Activated T-cell treated with anti-CD3 and anti-CD28 coated beads for 48 hours (primary cell): ENCODE results near the gene MPND.
A peak's percentile ranks its signal among the peaks of the same experiment; 100 is the strongest.

Experiments
- DNase-seq: peaks from one replicate; pipeline ENCODE4 v3.0.0-alpha.2; 2020; ENCODE audit warnings: low read depth

Gene MPND

DNA sequence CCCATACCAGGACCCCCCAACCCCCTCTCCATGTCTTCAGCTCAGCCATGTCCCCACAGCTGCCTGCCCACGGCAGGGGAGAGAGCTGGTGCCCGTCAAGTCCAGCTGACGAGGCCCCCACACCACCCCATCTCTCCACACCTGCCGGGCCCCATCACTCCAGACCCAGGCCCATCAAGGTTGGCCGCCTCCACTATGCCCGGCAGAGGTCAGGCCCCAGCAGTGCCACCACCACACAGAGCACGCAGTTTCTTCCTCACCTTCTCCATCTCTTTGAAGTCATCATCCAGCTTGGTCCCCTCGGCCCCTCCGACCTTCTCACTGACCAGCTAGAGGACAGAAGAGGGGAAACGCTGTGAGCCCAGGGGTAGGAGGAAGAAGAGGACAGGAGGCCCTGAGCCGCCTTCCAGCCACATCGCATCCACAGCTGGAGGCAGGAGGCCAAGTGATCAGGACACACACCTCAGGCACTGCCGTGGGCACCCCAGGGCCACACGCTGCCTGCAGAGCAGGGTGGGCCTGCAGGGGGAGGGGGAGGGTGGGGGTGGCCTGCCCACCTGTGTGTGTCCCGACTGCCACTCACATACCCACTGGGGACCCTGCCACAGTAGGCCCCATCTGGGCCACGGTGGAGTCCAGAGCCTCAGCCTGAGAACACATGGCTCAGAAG, 23.4 kb downstream of the MPND start:
- no peak for DNase-seq

DNA sequence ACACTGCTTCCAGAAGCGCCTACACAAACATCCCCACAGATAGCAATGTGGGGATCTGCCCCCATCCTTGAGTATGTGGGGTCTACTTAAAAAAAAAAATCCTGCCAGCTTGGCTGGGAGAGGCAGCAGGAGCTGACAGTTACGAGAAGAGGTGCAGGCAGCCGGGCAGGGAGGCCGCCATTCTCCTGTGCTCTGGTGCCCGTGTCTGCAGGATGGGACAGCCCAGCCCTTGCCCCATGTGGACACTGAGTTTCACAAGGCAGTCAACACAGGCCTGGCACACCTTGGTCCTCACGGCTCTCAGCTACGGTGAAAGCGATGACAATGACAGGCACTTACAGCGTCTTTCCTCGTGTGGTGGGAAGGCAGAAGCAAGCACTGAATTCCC, 24.0 kb downstream of the MPND start:
- DNase-seq: no peak

DNA sequence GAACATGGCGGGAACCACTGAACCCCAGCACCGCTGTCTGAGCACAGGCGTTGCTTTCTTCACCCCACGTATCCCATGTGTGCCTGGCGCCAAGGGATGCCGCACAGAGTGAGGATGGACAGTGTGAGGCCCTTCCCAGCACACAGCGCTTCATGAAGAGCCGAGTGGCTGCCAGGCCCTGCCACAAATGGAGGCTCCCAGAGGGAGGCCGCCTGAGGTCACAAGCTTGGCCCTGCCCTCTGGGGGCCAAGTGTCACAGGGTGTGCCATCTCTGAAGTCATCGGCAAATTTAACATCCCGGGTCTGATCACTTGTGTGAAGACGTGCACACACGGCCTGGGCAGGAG, 24.4 kb downstream of the MPND start:
- no peak for DNase-seq

DNA sequence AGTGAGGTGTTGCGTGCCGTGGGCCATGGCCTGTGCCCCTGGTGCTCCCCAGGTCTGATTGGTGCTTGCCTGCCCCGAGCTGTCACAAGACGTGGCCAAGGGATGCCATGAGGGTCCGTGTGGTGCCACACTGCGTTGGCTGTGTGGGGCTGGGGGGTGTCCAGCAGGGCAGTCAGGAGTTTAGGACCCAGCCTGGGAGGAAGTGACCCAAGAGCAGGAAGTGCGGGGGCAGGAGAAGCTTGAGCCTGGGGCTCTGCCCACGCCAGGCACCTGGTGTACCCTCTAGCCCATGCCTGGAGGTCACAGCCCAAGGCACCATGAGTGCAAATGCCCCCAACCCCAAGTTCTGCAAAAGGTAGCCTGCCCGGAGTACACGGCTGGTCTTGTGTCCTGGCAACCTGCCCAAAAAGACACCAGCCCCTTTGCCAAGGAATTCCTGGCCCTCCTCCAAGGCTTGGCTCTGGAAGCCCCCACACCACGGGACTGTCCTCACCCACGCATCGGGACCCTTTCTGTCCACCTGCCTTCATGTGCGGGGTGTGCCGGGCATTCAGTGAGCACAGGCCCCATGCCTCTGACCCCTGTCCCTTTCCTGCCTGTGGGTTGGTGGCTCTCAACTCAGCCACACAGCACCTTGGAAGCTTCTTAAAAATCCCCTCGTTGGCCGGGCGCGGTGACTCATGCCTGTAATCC, 24.9 kb downstream of the MPND start:
- no peak for DNase-seq

DNA sequence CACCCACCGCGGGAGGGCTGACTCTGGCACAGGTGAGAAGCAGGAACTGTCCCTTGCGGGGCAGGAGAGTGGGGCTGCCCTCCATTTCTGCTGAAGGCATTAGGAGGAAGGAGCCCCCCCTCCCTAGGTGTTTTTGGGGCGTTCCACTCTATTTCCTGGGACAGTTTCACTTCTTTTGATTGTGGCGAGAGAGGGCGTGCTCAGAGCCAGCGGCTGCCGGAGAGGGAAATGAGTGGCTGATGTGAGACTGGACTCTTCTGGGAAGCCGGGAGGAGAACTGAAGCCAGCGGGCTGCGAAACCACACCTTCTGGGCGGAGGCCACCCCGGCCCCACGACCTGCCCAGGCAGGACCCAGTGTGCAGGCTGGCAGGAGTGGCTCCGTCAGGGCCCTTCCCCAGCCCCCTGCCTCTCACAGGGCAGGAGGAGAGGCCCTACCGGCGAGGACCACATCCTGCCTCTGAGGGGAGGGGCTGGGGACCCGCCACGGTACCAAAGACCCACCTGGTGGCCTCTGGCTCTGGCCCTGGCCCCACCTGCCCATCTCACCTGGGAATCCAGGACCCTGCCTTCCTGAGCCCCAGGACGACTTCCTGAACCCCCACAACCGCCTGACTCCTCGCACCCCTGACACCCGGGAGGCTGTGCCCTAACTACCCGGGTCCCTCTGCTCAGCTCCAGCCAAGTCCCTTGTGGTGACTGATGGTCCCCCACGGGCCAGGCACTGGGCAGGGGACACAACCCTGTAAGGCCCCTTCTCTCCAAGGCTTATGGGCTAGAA, 25.9 kb downstream of the MPND start:
- peak; percentile 66 for DNase-seq

DNA sequence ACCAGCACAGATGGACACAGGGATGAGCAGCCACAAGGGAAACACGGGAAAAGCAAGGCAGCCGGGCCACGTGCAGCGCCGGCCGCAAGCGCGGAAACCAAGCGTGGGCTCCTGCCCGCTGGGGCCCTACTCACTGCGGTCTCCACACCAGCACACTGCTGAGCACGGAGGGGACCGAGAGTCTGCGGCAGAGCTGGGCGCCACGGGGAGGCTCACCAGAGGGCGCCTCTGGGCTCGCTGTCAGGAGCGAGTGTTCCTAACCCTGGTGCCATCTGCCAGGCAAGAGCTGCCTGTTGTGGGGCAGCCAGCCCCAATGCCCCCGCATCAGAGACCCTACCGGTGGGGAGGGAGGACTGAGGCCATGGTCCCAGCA, 26.5 kb downstream of the MPND start:
- peak; percentile 79 for DNase-seq

DNA sequence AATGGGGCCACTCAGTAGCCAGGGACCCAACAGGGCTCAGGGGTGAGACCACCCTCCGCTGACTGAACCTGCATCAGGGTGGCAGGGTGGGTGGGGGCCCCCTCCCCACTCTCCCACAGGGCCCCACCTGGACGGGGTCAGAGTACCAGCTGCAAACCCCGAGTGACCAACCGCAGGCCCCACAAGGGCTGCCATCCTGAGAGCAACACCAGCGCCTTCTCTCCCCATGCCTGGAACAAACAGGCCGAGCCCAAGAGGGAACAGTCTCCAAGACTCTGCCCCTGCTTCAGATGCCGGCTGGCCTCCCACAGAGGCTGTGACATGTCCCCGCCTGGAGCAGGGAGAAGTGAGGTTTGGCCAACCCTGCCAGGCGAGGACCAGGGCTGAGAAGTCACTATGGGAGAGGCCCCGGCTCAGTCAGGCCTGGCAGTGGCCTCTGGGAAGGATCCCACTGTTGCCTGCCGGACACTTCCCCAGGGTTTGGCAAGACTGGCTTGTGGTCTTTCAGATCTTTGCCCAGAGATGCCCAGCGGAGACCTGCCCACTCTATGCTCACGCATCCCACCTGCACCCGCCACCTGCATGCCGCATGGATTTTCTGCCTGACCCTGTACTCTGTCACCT, 27.2 kb downstream of the MPND start:
- no peak for DNase-seq

DNA sequence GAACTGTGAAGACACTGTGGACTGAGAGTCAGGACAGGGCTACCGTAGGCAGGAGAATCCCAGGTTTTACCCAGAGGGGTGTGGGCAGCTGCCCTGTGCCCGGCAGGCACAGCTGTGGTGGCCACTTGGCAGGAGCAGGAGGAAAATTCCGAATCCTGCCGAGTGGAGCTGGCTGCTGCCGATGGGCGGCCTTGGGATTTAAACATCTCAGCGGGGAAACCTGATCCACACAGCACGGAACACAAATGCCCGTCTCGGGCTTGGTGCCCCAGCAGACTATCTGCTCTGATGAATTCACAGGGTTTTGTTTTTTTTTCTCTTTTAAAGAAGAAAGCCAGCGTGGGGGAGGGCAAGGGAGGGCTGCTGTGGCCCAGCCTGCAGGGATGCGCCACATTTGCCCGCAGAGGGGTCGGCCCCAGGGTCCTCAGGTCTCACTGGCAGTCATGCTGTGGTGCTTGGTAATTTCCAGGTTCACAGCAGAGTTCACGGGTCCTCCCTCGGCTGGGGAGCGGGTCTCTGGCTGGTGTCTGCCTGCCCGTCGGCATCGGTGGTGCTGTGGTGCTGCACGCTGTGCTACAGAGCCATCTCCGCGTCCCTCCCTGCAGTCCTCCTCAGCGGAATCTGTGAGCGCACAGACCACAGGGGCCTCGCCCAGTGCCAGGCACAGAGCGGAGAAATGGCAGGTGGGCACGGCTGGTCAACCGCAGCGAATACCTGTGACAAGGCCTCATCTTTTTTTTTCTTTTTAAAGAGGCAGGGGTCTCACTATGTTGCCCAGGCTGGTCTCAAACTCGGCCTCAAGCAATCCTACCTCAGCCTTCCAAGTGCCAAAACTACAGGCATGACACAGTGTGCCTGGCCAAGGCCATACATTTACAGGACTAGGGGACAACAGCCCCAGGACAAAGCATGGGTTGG, 28.1 kb downstream of the MPND start:
- no peak for DNase-seq

DNA sequence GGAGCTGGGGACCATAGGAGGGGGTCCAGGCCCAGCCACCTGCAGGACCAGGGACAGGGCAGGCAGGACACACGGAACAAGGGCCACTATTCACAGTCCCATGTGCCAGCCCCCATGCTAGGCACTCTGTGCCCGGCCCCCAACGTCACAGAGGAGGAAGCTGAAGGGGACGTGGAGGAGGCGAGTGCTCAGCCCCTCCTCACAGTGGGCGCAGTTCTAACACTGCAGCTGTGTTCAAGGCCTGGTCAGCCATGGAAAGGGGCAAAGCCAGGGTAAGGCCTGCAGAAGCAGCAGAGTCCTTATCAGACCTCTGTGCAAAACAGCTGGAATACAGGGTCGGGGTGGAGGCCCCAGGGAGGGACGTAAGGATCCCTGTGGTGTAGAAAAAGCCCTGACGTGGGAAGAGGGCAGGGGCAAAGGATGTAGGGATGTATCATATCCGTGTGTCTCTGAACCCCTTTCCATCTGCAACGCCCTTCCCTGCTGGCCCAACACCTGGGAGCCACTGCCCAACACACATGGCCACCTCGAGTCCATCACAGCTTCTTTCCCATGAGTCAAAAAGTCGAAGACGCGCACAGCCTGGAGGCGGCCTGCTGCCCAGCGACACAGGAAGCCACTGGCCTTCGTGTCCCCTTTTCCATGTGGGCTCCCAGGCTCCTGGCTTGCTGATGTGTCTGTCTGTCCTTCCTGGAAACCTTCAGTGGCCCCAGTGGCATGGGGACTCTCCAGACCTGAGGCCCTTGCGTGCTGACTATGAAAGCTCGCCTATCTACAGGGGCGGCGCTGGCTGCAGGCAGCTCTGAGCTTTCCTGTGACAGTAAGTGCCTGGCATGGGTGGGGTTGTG, 29.0 kb downstream of the MPND start:
- DNase-seq: no peak

DNA sequence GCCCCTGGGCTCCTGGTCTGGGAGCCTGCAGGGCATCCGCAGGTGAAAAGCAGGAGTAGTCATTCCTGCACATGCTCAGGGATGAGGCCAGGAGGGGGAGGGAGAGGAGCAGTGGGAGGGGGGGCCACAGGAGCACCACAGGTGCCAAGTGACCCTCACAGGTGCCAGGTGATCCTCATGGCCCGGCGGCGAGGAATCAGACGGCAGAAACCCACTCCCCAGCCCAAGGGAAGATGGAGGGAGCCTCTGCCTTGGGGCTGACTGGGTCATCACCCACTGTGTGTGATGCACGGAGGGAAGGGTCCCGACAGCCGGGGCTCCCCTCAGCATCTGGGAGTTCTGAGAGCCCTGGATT, 29.6 kb downstream of the MPND start:
- DNase-seq: no peak

DNA sequence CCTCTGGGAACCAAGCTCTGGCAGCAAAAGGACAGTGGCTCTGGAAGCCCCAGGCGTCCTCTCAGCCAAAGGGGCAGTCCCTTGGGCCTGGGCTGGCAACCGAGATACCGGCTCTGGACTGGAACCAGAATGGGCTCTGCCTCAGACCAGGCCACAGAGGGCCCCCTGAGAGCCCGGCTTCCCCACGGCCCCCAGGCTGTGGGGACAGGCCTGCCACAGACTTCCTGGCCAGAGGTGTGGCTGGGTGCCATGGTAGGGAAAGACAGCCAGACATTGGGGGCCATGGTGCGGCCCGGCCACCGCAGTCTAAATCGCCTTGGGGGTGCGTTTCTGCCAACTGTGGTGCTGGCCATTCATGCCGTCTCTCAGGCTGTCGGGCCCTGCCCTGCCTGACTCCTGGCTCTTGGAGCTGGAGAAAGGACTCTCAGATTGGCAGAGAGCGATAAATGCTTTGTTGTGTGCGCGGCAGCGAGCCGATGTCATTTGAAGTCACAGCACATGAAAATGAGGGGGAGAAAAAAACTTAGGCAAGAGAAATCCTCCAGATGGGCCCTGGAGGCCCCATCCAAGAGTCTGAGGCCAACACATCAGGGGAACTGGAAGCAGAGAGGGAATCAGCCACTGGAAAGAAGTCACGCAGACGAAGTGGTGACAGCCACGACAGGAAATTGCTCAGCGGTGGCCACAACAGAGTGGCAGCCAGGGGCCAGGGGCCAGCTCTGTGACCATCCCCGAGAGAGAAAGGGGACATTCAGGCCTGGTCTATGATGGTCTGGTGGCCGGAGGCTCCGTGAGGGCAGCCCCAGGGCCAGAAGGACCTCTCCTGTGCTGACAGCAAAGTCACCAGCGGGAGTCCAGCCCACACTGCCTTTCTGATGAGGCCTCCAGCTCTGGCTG, 30.5 kb downstream of the MPND start:
- DNase-seq: no peak

DNA sequence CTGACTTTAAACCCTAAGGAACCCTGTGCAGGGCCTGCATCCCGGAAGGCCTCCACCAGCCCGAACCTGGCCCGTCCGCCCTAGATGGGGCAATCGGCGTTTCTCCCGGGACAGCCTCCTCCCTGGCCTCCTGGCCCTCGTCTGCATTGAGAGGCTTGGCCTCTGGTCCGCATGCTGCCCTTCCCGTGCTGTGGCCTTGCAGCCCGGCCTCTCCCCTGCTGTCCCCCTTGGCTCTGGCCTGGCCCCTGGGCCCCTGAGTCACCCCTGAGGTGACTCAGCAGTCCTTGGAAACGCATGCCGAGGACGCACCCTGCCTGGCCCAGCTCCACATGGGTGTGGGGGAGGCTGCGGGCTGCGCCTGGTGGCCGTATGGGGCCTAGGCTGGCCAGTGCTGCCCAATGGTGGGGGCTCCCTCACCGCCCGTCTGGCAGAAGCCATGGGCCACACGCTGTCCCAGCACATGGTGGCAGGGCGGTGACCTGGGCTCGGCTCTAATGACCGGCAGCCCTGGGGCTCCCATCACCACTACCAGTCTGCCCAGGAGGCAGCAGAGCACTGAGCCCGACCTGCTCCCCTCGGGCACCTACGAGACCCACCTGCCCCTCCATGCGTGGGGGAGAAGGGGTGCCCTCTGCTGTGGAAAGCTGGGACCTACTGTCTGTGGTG, 31.3 kb downstream of the MPND start:
- no peak for DNase-seq

DNA sequence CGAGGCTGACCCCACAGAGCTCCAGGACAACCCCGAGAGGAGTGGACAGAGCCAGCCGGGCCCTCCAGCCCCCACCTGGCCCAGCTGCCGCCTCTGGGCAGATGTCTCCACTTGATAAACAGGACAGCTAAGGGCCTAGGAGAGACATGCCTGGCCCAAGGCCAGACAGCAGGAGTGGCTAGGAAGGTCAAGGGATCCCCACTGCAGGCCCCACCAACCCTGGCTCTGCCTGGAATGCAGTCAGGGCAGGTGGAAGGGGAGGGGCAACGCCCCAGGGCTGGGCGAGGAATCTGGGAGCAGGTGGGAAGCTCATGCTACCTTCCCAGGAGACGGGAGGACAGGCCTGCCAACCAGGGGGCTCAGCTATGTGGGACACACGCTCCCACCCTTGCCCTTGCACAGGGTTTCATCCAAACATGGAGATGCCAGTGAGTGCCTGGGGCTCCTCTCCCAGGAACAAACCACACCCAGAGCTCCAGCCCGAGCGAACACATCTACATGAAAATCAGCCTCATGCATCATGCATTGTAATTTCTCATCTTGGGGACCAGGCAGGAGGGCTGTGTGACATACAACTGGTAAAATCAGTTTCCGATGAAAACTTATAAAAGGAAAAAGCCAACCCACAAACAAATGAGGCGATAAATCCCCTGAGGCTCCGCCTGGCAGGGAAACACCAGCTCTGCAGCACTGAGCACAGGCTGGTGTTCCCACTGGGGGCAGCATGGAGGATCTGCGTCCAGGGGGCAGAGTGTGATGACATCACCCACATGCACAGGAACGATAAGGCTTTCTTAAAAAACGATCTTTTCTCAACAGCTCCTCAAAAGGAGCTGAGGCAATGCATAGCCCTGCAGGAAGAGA, 32.0 kb downstream of the MPND start:
- DNase-seq: no peak

DNA sequence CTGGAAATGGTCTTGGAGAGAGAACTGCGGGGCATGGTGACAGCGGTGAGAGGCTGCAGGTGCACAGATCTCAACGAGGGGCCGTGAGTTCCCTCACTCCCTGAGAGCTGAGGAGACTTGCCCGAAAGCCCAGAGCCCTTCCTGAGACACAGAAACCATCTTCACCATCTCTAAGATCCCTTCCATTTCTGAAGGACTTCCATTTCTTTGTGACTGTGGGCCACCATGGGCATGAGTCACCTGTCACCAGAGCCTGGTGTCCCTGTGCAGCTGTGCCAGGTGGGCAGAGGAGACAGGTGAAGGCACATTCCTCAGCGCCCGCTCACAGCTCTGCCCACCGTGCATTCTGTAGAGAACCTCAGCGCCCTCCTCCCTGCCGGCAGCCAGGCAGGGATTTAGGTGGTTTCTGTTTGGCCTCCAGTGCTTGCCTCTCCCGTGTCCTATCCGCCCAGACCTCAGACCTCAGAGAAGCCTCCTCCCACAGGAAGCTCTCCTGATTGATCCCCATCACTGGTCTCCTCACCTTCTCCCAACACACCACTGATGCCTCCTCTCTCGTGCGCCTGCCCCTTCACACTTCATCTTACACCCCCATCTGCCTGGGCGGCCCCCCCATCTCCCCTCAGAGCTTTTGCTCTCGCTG, 32.8 kb downstream of the MPND start:
- DNase-seq: no peak

DNA sequence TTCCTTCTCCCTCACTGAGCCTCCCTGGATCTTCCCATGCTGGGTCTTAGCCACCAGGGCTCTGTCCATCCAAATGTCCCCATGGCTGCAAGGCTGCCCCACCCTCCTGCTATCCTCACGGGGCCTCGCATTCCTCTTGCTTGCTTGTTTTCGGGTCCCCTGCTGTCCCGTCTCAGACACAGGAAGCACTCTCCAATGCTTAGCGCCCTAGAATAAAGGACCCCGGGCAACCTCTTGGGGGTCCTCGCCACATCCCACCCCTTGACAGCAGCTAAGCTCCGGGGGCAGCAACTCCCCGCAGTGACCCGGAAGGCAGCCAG, 33.3 kb downstream of the MPND start:
- no peak for DNase-seq

DNA sequence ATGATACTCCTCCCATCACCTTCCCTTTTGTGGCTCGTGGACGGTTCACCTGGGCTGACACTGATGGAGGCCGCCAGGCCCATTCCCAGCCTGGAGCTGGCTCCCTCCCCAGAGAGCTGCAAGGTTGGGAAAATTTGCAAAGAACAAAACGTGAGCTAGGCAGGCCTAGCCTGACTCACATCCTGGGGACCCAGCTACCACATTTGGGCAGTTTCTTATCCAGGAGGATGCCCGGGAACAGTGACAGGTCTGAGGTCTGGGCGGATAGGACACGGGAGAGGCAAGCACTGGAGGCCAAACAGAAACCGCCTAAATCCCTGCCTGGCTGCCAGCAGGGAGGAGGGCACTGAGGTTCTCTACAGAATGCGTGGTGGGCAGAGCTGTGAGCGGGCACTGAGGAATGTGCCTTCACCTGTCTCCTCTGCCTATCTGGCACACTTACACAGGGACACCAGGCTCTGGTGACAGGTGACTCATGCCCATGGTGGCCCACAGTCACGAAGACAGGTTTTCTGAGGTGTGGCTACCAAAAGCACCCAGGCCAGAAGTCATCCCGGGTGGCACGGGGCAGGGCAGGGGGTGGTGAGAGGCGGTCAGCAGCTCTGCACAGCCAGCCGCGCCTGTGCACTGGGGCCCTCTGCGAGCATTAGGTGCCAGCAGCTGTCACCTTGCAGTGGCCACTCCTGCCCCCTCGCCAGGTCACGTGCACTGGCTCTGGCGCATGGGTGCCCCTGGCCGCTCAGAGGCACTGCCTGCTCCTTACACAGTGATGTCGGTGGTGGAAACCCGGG, 33.8 kb downstream of the MPND start:
- no peak for DNase-seq

DNA sequence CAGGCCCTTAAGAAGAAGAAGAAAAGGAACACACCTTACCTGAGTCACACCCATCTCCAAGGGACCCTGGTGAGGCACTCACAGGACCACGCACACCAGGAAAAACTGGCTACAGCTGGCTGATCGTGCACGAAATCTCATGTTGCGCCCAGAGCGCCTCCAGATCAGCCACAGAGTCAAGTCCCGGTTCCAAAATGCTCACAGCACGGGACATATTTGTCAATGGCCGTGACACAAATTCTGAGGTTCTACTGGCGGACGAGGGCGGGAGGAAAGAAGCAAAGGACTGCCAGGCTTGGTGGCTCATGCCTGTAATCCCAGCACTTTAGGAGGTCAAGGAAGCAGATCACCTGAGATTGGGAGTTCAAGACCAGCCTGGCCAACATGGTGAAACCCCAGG, 35.5 kb downstream of the MPND start:
- DNase-seq: no peak
